HEK293 (cell line): ENCODE results near the gene KLF4.

Source experiments
- CTCF ChIA-PET: fragments of 350-600 bp; formaldehyde crosslinking; extraction: SDS; loops from one replicate; lab custom pipeline; 2021; ENCODE audit warnings: antibody characterized with exemption; lab: Yijun Ruan, JAX
- POLR2A ChIA-PET: fragments of 300-600 bp; formaldehyde crosslinking; extraction: SDS; loops from one replicate; lab custom pipeline; 2020; ENCODE audit warnings: antibody characterized with exemption, inconsistent platforms; lab: Yijun Ruan, JAX
- H3K27ac ChIP-seq: fragments of 200-500 bp; sonication (Bioruptor generic); 2 replicates; pipeline ENCODE4 v1.5.1; 2014; ENCODE audit warnings: low read depth, low read length, control low read depth, inconsistent platforms; ENCODE audit errors: extremely low read depth
- H3K36me3 ChIP-seq, 2 experiments: fragments of 200-500 bp in 1 of 2; sonication (Bioruptor generic) in 1 of 2; 1 replicate in 1 of 2; 2 replicates in 1 of 2; pipeline ENCODE4 v1.5.1; 2014 to 2017; ENCODE audit warnings: inconsistent platforms in 2 of 2, low read length in 2 of 2; ENCODE audit not compliant: control insufficient read depth in 2 of 2, insufficient read depth in 1 of 2
- H3K4me1 ChIP-seq: fragments of 200-500 bp; sonication (Bioruptor generic); 2 replicates; pipeline ENCODE4 v1.5.1; 2014; ENCODE audit warnings: mild to moderate bottlenecking, low read length, inconsistent platforms; ENCODE audit not compliant: control insufficient read depth, insufficient read depth
- H3K4me3 ChIP-seq: 2 replicates; pipeline ENCODE4 v1.5.1; 2011; ENCODE audit warnings: low read depth, mild to moderate bottlenecking, control low read depth, low read length, moderate library complexity
- H3K9me3 ChIP-seq: fragments of 200-500 bp; sonication (Bioruptor generic); 2 replicates; pipeline ENCODE4 v1.5.1; 2014; ENCODE audit warnings: low read depth, low read length, inconsistent platforms; ENCODE audit not compliant: control insufficient read depth, insufficient read depth
- GLI4 ChIP-seq: fragments of 450-650 bp; formaldehyde crosslinking; IDR thresholded peaks from 2 replicates; pipeline ENCODE4 v1.5.1; 2016; ENCODE audit warnings: missing biosample characterization, missing genetic modification characterization
- HOXA7 ChIP-seq: sonication (generic); formaldehyde crosslinking; IDR thresholded peaks from 2 replicates; pipeline ENCODE4 v1.8.1; 2022; ENCODE audit warnings: missing genetic modification reagents, borderline replicate concordance
- PRDM10 ChIP-seq: fragments of 450-650 bp; formaldehyde crosslinking; IDR thresholded peaks from 2 replicates; pipeline ENCODE4 v1.5.1; 2016; ENCODE audit warnings: missing biosample characterization, missing genetic modification characterization
- SCRT2 ChIP-seq: fragments of 450-650 bp; formaldehyde crosslinking; IDR thresholded peaks from 2 replicates; pipeline ENCODE4 v1.5.1; 2016; ENCODE audit warnings: missing biosample characterization, missing genetic modification characterization
- ZIC2 ChIP-seq: fragments of 450-650 bp; formaldehyde crosslinking; IDR thresholded peaks from 2 replicates; pipeline ENCODE4 v1.5.1; 2016; ENCODE audit warnings: missing biosample characterization, missing genetic modification characterization
- ZNF121 ChIP-seq: fragments of 450-650 bp; formaldehyde crosslinking; IDR thresholded peaks from 2 replicates; pipeline ENCODE4 v1.5.1; 2016; ENCODE audit warnings: missing biosample characterization, missing genetic modification characterization
- ZNF132 ChIP-seq: fragments of 450-650 bp; formaldehyde crosslinking; IDR thresholded peaks from 2 replicates; pipeline ENCODE4 v1.5.1; 2017; ENCODE audit warnings: missing biosample characterization, missing genetic modification characterization, borderline replicate concordance
- ZNF211 ChIP-seq: fragments of 450-650 bp; formaldehyde crosslinking; IDR thresholded peaks from 2 replicates; pipeline ENCODE4 v1.5.1; 2016; ENCODE audit warnings: low read depth, missing biosample characterization, missing genetic modification characterization
- ZNF266 ChIP-seq: fragments of 450-650 bp; formaldehyde crosslinking; IDR thresholded peaks from 2 replicates; pipeline ENCODE4 v1.5.1; 2016; ENCODE audit warnings: missing biosample characterization, missing genetic modification characterization, low read depth
- ZNF311 ChIP-seq: fragments of 450-650 bp; formaldehyde crosslinking; IDR thresholded peaks from 2 replicates; pipeline ENCODE4 v1.5.1; 2017; ENCODE audit warnings: missing biosample characterization, missing genetic modification characterization, borderline replicate concordance
- ZNF37A ChIP-seq: fragments of 450-650 bp; IDR thresholded peaks from 2 replicates; pipeline ENCODE4 v1.5.1; 2018; ENCODE audit warnings: missing biosample characterization, missing genetic modification characterization
- ZNF654 ChIP-seq: fragments of 450-650 bp; formaldehyde crosslinking; IDR thresholded peaks from 2 replicates; pipeline ENCODE4 v1.5.1; 2016; ENCODE audit warnings: low read depth, missing biosample characterization, missing genetic modification characterization
- ZNF792 ChIP-seq: fragments of 450-650 bp; formaldehyde crosslinking; IDR thresholded peaks from 2 replicates; pipeline ENCODE4 v1.5.1; 2016; ENCODE audit warnings: missing biosample characterization, missing genetic modification characterization
- TF ChIP-seq, protein P1 (sequence below): fragments of 450-650 bp; formaldehyde crosslinking; IDR thresholded peaks from 2 replicates; pipeline ENCODE4 v1.5.1; 2016; ENCODE audit warnings: missing biosample characterization, missing genetic modification characterization, borderline replicate concordance
- TF ChIP-seq, protein P2 (sequence below): fragments of 450-650 bp; formaldehyde crosslinking; IDR thresholded peaks from 2 replicates; pipeline ENCODE4 v1.5.1; 2016; ENCODE audit warnings: missing biosample characterization, missing genetic modification characterization

The KLF4 gene

DNA sequence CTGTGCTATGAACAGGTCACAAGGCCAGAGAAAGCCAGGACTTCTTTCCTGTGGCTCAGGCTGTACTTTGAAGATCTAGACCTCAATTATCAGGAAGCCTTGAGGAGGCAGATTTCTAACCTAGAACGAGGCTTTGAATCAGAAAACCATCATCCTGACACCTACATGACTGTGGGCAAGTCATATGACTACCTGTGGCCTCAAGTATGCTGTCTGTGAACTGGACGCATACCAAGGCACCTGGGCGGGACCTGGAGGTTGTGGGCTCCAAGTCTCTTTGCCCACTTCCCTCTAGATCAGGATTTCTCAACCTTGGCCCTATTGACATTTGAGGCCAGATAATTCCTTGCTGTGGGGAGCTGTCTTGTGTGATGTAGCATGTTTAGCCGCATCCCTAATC lies 42.5 kb downstream of the KLF4 start (continued):
- TF ChIP-seq, protein P1, sequence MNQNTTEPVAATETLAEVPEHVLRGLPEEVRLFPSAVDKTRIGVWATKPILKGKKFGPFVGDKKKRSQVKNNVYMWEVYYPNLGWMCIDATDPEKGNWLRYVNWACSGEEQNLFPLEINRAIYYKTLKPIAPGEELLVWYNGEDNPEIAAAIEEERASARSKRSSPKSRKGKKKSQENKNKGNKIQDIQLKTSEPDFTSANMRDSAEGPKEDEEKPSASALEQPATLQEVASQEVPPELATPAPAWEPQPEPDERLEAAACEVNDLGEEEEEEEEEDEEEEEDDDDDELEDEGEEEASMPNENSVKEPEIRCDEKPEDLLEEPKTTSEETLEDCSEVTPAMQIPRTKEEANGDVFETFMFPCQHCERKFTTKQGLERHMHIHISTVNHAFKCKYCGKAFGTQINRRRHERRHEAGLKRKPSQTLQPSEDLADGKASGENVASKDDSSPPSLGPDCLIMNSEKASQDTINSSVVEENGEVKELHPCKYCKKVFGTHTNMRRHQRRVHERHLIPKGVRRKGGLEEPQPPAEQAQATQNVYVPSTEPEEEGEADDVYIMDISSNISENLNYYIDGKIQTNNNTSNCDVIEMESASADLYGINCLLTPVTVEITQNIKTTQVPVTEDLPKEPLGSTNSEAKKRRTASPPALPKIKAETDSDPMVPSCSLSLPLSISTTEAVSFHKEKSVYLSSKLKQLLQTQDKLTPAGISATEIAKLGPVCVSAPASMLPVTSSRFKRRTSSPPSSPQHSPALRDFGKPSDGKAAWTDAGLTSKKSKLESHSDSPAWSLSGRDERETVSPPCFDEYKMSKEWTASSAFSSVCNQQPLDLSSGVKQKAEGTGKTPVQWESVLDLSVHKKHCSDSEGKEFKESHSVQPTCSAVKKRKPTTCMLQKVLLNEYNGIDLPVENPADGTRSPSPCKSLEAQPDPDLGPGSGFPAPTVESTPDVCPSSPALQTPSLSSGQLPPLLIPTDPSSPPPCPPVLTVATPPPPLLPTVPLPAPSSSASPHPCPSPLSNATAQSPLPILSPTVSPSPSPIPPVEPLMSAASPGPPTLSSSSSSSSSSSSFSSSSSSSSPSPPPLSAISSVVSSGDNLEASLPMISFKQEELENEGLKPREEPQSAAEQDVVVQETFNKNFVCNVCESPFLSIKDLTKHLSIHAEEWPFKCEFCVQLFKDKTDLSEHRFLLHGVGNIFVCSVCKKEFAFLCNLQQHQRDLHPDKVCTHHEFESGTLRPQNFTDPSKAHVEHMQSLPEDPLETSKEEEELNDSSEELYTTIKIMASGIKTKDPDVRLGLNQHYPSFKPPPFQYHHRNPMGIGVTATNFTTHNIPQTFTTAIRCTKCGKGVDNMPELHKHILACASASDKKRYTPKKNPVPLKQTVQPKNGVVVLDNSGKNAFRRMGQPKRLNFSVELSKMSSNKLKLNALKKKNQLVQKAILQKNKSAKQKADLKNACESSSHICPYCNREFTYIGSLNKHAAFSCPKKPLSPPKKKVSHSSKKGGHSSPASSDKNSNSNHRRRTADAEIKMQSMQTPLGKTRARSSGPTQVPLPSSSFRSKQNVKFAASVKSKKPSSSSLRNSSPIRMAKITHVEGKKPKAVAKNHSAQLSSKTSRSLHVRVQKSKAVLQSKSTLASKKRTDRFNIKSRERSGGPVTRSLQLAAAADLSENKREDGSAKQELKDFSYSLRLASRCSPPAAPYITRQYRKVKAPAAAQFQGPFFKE (tag by site-specific recombination): no peak
- TF ChIP-seq ZNF311 (tag by site-specific recombination) (no peak), ZNF37A (no peak), ZNF211 (tag by site-specific recombination) (no peak), ZNF132 (no peak)

GRCh38 chr9:107446491-107446890 lies 43.1 kb downstream of the KLF4 start:
- ChIA-PET CTCF (interaction anchor here (3.8 kb wide), 1 partner anchor 21 kb away, joined by 20 read pairs; no protein-coding TSS in a partner anchor), POLR2A (no interaction called here)
- Histone ChIP-seq H3K27ac (no peak overlapping the region), H3K36me3 (no peaks in the 10 kb centered on the region), H3K4me3 (no peak overlapping the region), H3K9me3 (no peaks in the 10 kb centered on the region), H3K4me1 (no peaks in the 10 kb centered on the region)
- TF ChIP-seq GLI4 (tag by site-specific recombination): no peak
- TF ChIP-seq PRDM10 (tag by site-specific recombination): no peak
- no peak for TF ChIP-seq ZNF654
- no peak for TF ChIP-seq ZNF266 (tag by site-specific recombination)
- TF ChIP-seq SCRT2 (tag by site-specific recombination): no peak
- TF ChIP-seq, protein P2, sequence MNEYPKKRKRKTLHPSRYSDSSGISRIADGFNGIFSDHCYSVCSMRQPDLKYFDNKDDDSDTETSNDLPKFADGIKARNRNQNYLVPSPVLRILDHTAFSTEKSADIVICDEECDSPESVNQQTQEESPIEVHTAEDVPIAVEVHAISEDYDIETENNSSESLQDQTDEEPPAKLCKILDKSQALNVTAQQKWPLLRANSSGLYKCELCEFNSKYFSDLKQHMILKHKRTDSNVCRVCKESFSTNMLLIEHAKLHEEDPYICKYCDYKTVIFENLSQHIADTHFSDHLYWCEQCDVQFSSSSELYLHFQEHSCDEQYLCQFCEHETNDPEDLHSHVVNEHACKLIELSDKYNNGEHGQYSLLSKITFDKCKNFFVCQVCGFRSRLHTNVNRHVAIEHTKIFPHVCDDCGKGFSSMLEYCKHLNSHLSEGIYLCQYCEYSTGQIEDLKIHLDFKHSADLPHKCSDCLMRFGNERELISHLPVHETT (tag by site-specific recombination): no peak
- TF ChIP-seq ZNF311 (tag by site-specific recombination): no peak
- no peak for TF ChIP-seq ZNF792 (tag by site-specific recombination)
- no peak for TF ChIP-seq HOXA7

DNA sequence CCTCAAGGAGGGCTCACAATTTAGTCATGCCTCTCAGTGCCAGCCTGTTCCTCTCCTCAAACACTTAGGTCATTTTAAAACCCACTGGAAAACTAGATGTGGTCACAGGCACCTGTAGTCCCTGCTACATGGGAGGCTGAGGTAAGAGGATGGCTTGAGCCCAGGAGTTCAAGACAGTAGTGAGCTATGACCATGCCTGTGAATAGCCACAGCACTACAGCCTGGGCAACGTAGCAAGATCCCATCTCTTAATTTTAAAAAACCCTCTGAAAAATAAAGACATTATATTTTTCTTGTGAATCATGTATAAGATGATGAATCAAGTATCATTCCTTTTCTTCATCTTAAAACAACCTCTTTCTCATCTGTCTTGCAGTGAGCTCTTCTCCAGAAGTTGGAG lies 45.8 kb downstream of the KLF4 start:
- no peaks in the 10 kb centered on the region for H3K9me3 ChIP-seq
- no peak overlapping the region for H3K4me3 ChIP-seq
- CTCF ChIA-PET: interaction anchor here (1.5 to 3.8 kb wide), 2 partner anchors 19 to 22 kb away, joined by 4 to 20 read pairs; no protein-coding TSS in a partner anchor
- no peaks in the 10 kb centered on the region for H3K36me3 ChIP-seq
- POLR2A ChIA-PET: no interaction called here
- H3K27ac ChIP-seq: no peak overlapping the region
- no peaks in the 10 kb centered on the region for H3K4me1 ChIP-seq
- TF ChIP-seq ZNF121 (tag by site-specific recombination): 0 out of 2 replicates have a peak, but pooled peaks have one; percentile 50
- no peak for TF ChIP-seq ZIC2 (tag by site-specific recombination)
- TF ChIP-seq, all 188 proteins: peak for 1
